Transverse colon (tissue), 4 donors: ENCODE results near the gene BPIFB4. TPM values are rescaled to one million over a fixed set of nuclear protein-coding genes. Genes with fewer than 3 reads are reported as not detected.

Experiments used
- DNase-seq: peaks from one replicate; pipeline ENCODE4 v3.0.0-alpha.2; 2019
- H3K27ac ChIP-seq, 4 donors: fragments of 200-600 bp; sonication (generic); 2 replicates each; pipeline ENCODE4 v1.5.1; 2016 to 2018; ENCODE audit warnings: inconsistent platforms in 4 of 4
- H3K27me3 ChIP-seq: fragments of 200-600 bp; sonication (generic); 2 replicates; pipeline ENCODE4 v1.5.1; 2017; ENCODE audit warnings: inconsistent platforms
- H3K36me3 ChIP-seq, 4 donors: fragments of 200-600 bp; sonication (generic); 2 replicates each; pipeline ENCODE4 v1.5.1; 2017 to 2019; ENCODE audit warnings: inconsistent platforms in 4 of 4
- H3K4me1 ChIP-seq, 4 donors: fragments of 200-600 bp; sonication (generic); 2 replicates each; pipeline ENCODE4 v1.5.1; 2017 to 2020; ENCODE audit warnings: inconsistent platforms in 4 of 4
- H3K4me3 ChIP-seq, 4 donors: fragments of 200-600 bp; sonication (generic); 1 replicate in 1 of 4; 2 replicates in 3 of 4; pipeline versions ENCODE4 v1.5.1 to v1.6.1; 2017 to 2019; ENCODE audit warnings: inconsistent platforms in 4 of 4
- H3K9me3 ChIP-seq, 2 donors: fragments of 200-600 bp; sonication (generic); 2 replicates each; pipeline ENCODE4 v1.5.1; 2017 to 2019; ENCODE audit warnings: inconsistent platforms in 2 of 2
- EP300 ChIP-seq: sonication (generic); formaldehyde crosslinking; IDR thresholded peaks from one replicate; pipeline ENCODE4 v1.6.1; 2017; ENCODE audit warnings: antibody characterized with exemption, low read depth
- POLR2A ChIP-seq: fragments of 450-650 bp; IDR thresholded peaks from one replicate; pipeline ENCODE4 v1.6.1; 2016; ENCODE audit warnings: antibody characterized with exemption, mild to moderate bottlenecking, moderate library complexity
- POLR2AphosphoS5 ChIP-seq, 3 donors: sonication (generic); formaldehyde crosslinking; IDR thresholded peaks; one replicate each; pipeline ENCODE4 v1.6.1; 2016; ENCODE audit warnings: antibody characterized with exemption in 3 of 3
- WGBS, 2 donors: methylation state at CpG; one replicate each; pipeline ENCODE4 v1.1.5; 2018; ENCODE audit warnings: low coverage in 1 of 2; 5-methylcytosine and 5-hydroxymethylcytosine counted together
- in situ Hi-C, 4 donors: fragments of 200-750 bp; cut with MboI; loops; one replicate each; pipeline versions ENCODE4 v1.15.0 to v1.15.1; 2017; ENCODE audit warnings: low sequenced_read_pairs in 3 of 4, low pct_ligation_motif_present in 1 of 4, low pct_unique_long_range_greater_than_20kb in 1 of 4
- intact Hi-C: fragments of 100-400 bp; cut with DNase I; formaldehyde crosslinking; loops from one replicate; pipeline ENCODE4 v1.15.1; 2023; ENCODE audit warnings: low total_unique reads
- total RNA-seq, 4 donors: library from RNA; depleted of rRNA; stranded (reverse); fragments of >200 nt; gene quantifications; one replicate each; pipeline ENCODE4 v1.1.0, GENCODE V29; 2016
- TF ChIP-seq, protein P1 (sequence below), 5 experiments: fragments of 200-600 bp in 3 of 5; fragments of 450-650 bp in 2 of 5; sonication (generic) in 3 of 5; IDR thresholded peaks; 1 replicate in 2 of 5; 2 replicates in 3 of 5; pipeline ENCODE4 v1.5.1; 2016 to 2017; ENCODE audit warnings: antibody characterized with exemption in 5 of 5, inconsistent platforms in 3 of 5, mild to moderate bottlenecking in 2 of 5, moderate library complexity in 1 of 5

Gene BPIFB4
- total RNA-seq, 4 donors from 2014 or later: not detected

DNA sequence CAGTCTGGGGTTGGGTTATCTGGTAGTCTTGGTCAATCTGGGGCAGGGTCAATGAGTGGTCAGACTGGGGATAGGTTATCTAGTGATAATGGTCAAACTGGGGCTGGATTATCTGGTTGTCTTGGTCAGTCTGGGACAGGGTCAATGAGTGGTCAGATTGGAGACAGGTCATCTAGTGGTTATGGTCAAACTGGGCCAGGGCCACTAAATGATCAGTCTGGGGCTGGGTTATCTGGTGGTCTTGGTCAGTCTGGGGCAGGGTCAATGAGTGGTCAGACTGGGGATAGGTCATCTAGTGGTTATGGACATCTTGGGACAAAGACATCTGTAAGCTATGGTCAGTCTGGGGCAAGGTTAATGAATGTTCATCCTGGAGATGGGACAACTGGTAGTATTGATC lies 60.0 kb downstream of the BPIFB4 start:
- no peaks in the 10 kb centered on the region for H3K4me1 ChIP-seq
- no peak overlapping the region for H3K4me3 ChIP-seq
- in situ Hi-C loops: no loop called here
- H3K27me3 ChIP-seq: no peaks in the 10 kb centered on the region
- no peak overlapping the region for H3K27ac ChIP-seq
- intact Hi-C loops: no loop called here
- no peaks in the 10 kb centered on the region for H3K36me3 ChIP-seq
- H3K9me3 ChIP-seq: no peaks in the 10 kb centered on the region
- no peak for TF ChIP-seq EP300
- TF ChIP-seq, protein P1, sequence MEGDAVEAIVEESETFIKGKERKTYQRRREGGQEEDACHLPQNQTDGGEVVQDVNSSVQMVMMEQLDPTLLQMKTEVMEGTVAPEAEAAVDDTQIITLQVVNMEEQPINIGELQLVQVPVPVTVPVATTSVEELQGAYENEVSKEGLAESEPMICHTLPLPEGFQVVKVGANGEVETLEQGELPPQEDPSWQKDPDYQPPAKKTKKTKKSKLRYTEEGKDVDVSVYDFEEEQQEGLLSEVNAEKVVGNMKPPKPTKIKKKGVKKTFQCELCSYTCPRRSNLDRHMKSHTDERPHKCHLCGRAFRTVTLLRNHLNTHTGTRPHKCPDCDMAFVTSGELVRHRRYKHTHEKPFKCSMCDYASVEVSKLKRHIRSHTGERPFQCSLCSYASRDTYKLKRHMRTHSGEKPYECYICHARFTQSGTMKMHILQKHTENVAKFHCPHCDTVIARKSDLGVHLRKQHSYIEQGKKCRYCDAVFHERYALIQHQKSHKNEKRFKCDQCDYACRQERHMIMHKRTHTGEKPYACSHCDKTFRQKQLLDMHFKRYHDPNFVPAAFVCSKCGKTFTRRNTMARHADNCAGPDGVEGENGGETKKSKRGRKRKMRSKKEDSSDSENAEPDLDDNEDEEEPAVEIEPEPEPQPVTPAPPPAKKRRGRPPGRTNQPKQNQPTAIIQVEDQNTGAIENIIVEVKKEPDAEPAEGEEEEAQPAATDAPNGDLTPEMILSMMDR (IDR thresholded peaks at IDR 0.05): no peak
- no peak for TF ChIP-seq POLR2A
- TF ChIP-seq POLR2AphosphoS5 (IDR thresholded peaks at IDR 0.05): no peak
- DNase-seq: no peak

DNA sequence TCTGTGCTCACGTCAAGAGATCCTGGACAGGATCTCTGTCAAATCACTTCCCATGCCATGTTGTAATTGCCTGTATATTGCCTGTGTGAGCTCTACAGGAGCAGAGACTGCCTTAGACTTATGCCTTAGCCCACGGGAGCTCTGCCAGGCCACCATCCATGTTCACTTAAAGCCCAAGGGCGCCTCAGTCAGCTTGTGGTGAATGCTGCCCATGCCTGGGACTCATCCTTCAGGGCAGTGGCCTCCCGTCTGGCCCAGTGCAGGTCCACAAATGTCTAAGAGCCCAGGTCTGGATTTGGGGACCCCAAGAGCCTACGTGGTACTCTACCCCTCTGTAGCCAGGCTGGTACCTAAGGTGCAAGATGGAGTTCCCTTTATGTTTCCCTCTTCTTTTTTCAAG lies 66.1 kb downstream of the BPIFB4 start:
- Histone ChIP-seq H3K9me3 (no peaks in the 10 kb centered on the region), H3K4me1 (no peaks in the 10 kb centered on the region), H3K27ac (no peak overlapping the region), H3K4me3 (no peak overlapping the region), H3K36me3 (no peaks in the 10 kb centered on the region), H3K27me3 (peaks cover 21% of the 10 kb centered on the region)
- in situ Hi-C loops: no loop called here
- WGBS, 2 donors: 40 to 75% methylated on average over 1 to 5 of the region's 5 CpGs
- no peak for DNase-seq
- TF ChIP-seq EP300: no peak
- no peak for TF ChIP-seq POLR2A
- TF ChIP-seq, protein P1 (IDR thresholded peaks at IDR 0.05): no peak
- TF ChIP-seq POLR2AphosphoS5 (IDR thresholded peaks at IDR 0.05): no peak
- intact Hi-C loops: no loop called here

DNA sequence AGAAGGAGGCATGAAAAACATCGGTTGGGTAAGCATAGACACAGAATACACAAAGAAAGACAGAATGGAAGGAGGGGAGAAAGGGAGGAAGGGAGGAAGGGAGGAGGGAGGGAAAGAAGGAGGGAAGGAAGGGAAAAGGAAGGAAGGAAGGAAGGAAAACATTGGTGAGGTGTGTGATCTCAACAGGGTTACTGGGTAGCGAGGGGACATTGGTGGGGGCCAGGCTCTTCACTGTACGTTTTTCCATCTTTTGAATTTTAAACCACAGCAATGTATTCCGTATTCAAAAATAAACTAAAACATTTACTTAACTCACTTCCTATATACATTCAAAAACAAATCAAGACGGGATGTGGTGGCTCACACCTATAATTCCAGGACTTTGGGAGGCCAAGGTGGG lies 67.9 kb downstream of the BPIFB4 start:
- in situ Hi-C loops: no loop called here
- no peak for DNase-seq
- H3K36me3 ChIP-seq: no peaks in the 10 kb centered on the region
- intact Hi-C loops: no loop called here
- H3K9me3 ChIP-seq: no peaks in the 10 kb centered on the region
- H3K4me3 ChIP-seq: no peak overlapping the region
- peaks cover 21% of the 10 kb centered on the region for H3K27me3 ChIP-seq
- H3K4me1 ChIP-seq: no peaks in the 10 kb centered on the region
- no peak for TF ChIP-seq EP300
- no peak for TF ChIP-seq POLR2AphosphoS5 (IDR thresholded peaks at IDR 0.05)
- TF ChIP-seq, protein P1 (IDR thresholded peaks at IDR 0.05): no peak
- TF ChIP-seq POLR2A: no peak
- H3K27ac ChIP-seq: no peak overlapping the region
- 69 to 71% methylated on average over 5 of the region's 5 CpGs for WGBS, 2 donors

DNA sequence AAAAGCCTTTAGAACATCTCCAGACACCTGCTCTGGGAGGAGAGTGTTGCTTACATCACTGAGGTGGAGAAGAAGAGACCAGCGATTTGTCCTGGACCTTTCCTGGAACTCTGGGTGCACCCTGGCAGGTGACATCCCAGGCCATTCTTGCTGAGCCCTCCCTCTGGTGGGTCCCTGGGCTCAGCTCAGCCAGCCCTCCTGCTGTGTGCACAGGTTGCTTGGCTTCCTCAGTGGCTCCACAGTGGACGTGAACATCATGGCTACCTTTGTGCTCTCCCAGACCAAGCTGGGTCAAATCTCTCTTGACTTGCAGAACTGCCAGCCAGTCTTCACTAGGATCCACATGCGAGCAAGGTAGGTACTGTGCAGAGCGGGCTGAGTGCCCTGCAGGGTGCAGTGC lies 68.6 kb downstream of the BPIFB4 start:
- in situ Hi-C loops: no loop called here
- Histone ChIP-seq H3K4me3 (no peak overlapping the region), H3K36me3 (no peaks in the 10 kb centered on the region), H3K27ac (no peak overlapping the region), H3K9me3 (no peaks in the 10 kb centered on the region), H3K27me3 (peaks cover 21% of the 10 kb centered on the region), H3K4me1 (no peaks in the 10 kb centered on the region)
- no peak for TF ChIP-seq EP300
- TF ChIP-seq POLR2A: no peak
- intact Hi-C loops: no loop called here
- DNase-seq: no peak
- WGBS, 2 donors: 75% methylated on average over 4 of the region's 4 CpGs; no CpG with 5 or more reads in 1 of the 2 donors

DNA sequence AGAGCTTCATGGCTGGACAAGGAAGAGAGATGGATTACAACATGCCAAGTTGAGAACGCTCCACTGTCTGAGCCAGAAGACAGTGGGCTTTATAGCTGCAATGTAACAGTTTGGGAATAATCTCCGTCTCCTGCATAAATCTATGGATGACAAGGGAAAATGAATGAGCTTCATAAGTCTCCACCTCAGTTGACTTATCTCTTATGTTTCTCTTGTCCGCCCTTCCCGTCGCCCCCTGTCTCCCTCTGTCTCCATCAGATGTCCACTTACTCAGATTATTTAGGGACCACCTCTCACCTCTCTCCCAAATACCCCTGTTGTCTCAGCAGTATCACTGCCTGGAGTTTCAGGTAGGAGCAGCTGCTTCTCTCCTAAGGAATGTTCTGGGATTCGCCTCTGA lies 74.8 kb downstream of the BPIFB4 start:
- Histone ChIP-seq H3K27me3 (no peaks in the 10 kb centered on the region), H3K36me3 (no peaks in the 10 kb centered on the region), H3K4me1 (no peaks in the 10 kb centered on the region), H3K27ac (no peak overlapping the region), H3K9me3 (no peaks in the 10 kb centered on the region), H3K4me3 (no peak overlapping the region)
- 79 to 82% methylated on average over 6 of the region's 6 CpGs for WGBS, 2 donors
- in situ Hi-C loops (no loop called here), intact Hi-C loops (no loop called here)
- TF ChIP-seq, protein P1 (IDR thresholded peaks at IDR 0.05): no peak
- no peak for TF ChIP-seq POLR2A
- TF ChIP-seq EP300: no peak
- TF ChIP-seq POLR2AphosphoS5 (IDR thresholded peaks at IDR 0.05): no peak
- DNase-seq: no peak
